GM10248 (cell line): ENCODE measurements around the gene HPN.

Experiments
- CTCF ChIA-PET: fragments of 300-600 bp; sonication (Branson Sonifier 250); formaldehyde crosslinking; extraction: SDS; loops from one replicate; lab custom pipeline; 2021; ENCODE audit warnings: antibody characterized with exemption; lab: Yijun Ruan, JAX
- POLR2A ChIA-PET: fragments of 350-650 bp; sonication (Branson Sonifier 250); formaldehyde crosslinking; extraction: SDS; loops from one replicate; lab custom pipeline; 2020; ENCODE audit warnings: antibody characterized with exemption; lab: Yijun Ruan, JAX
- DNase-seq: peaks from one replicate; pipeline ENCODE4 v3.0.0; 2012; ENCODE audit errors: extremely low spot score
- CTCF ChIP-seq: IDR thresholded peaks from 2 replicates; pipeline ENCODE4 v1.5.1; 2012; ENCODE audit warnings: mild to moderate bottlenecking, low read depth; ENCODE audit errors: extremely low read depth, missing control alignments, control extremely low read depth

Gene HPN

GRCh38 chr19:35108730-35109129 is 67.2 kb downstream of the HPN start:
- DNase-seq, result no peak
- TF ChIP-seq CTCF, result no peak
- POLR2A ChIA-PET, result no interaction called here
- CTCF ChIA-PET, result no interaction called here

GRCh38 chr19:35109395-35110112 is 68.0 kb downstream of the HPN start:
- no peak for TF ChIP-seq CTCF
- DNase-seq, result no peak
- ChIA-PET CTCF (interaction anchor here (1.3 kb wide), 1 partner anchor 10 kb away, joined by 3 read pairs; no protein-coding TSS in a partner anchor), POLR2A (no interaction called here)

GRCh38 chr19:35110974-35111373 is 69.5 kb downstream of the HPN start:
- no peak for DNase-seq
- CTCF ChIA-PET, result interaction anchor here (0.8 to 1.3 kb wide), 5 partner anchors 9 to 47 kb away, joined by 3 to 5 read pairs (median 3); no protein-coding TSS in a partner anchor
- no peak for TF ChIP-seq CTCF
- POLR2A ChIA-PET, result no interaction called here

GRCh38 chr19:35112995-35113688 is 71.6 kb downstream of the HPN start:
- TF ChIP-seq CTCF, result no peak
- no peak for DNase-seq
- POLR2A ChIA-PET, result no interaction called here
- CTCF ChIA-PET, result interaction anchor here (1.5 to 1.6 kb wide), 2 partner anchors 23 to 46 kb away, joined by 4 to 5 read pairs; no protein-coding TSS in a partner anchor

DNA sequence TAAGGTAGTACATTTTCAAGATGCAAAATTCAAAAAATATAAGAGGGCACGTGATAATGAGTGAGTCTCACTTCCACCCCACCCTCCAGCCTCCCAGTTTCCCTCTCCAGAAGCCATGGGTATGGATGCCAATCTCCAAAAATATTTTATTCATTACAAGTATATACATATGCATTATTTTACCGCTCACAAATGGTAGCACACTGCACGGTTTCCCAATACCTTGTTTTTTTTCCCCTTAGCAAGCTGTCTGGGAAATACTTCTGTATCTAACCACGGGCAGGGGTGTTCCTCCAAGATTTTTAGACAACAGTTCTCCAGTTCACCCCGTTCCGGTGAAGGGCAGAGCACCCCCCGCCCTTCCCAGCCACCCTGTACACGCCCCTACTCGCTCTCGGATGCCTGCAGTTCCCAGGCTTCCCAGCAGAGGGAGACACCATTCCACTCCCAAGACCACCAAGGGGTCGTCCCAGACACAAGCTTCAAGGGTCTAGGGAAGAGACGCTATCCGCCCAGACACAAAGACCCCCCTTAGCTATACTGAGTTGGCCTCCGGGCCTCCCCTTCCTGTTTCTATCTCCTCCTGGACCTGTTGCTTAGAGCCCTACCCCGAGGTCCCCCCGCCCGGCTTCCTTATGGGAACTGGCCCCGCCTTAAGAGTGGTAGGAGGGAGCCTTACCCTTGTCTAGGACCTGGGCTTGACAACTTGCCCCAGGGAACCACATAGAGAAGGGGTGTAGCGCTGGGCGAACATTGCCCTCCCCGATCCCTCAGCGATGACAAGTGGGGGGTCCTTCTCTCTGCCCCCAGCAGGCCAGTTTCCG is 73.0 kb downstream of the HPN start:
- DNase-seq, result peak; percentile 87
- ChIA-PET POLR2A (no interaction called here), CTCF (interaction anchor here (0.7 to 5.0 kb wide), 13 partner anchors 9 to 66 kb away, joined by 3 to 25 read pairs (median 3); partner anchors contain the start of gene LGI4)
- peak; percentile 87 for TF ChIP-seq CTCF
